GM21367 (cell line): ENCODE results near the gene TEDC1.

Experiments used
- ATAC-seq: cut with Tn5 transposase; IDR thresholded peaks from one replicate; pipeline ENCODE4 v1.9.1; 2021; ENCODE audit not compliant: unreplicated experiment

The TEDC1 gene

GRCh38 chr14:105473033-105473676 is 17.9 kb upstream of the TEDC1 start:
- no peak for ATAC-seq

GRCh38 chr14:105473677-105474482 is 17.2 kb upstream of the TEDC1 start:
- no peak for ATAC-seq

GRCh38 chr14:105474483-105475268 is 16.4 kb upstream of the TEDC1 start, which contains the start of gene CRIP2:
Gene CRIP2, plus strand, starts transcription at chr14:105474821. Its CDS starts 42 bp downstream, at chr14:105474863.
- ATAC-seq: no peak

GRCh38 chr14:105475269-105476096 is 15.6 kb upstream of the TEDC1 start:
- ATAC-seq: no peak

- ATAC-seq: no peak
These were observed 14.8 kb upstream of the TEDC1 start for GRCh38 chr14:105476097-105476830.

GRCh38 chr14:105476831-105477659 is 14.0 kb upstream of the TEDC1 start:
- no peak for ATAC-seq

GRCh38 chr14:105477660-105478397 is 13.2 kb upstream of the TEDC1 start:
- ATAC-seq: no peak

- ATAC-seq: no peak
These were observed 12.4 kb upstream of the TEDC1 start for GRCh38 chr14:105478398-105479251.

- ATAC-seq: no peak
These were observed 11.5 kb upstream of the TEDC1 start for GRCh38 chr14:105479431-105480158.

- no peak for ATAC-seq
These were observed 10.8 kb upstream of the TEDC1 start for GRCh38 chr14:105480199-105480746.

- no peak for ATAC-seq
These were observed 9.9 kb upstream of the TEDC1 start for GRCh38 chr14:105480807-105481801.

- ATAC-seq: no peak
These were observed 9.1 kb upstream of the TEDC1 start for GRCh38 chr14:105481886-105482457.

- no peak for ATAC-seq
These were observed 8.4 kb upstream of the TEDC1 start for GRCh38 chr14:105482486-105483110.

GRCh38 chr14:105483300-105484068 is 7.6 kb upstream of the TEDC1 start:
- ATAC-seq: no peak
